ENCODE measurements around the gene OLR1. TPM values are rescaled to one million over a fixed set of nuclear protein-coding genes. Genes with fewer than 3 reads are reported as not detected.

The OLR1 gene
- total and polyA plus RNA-seq, 2 donors (not counting 1 experiment from before 2014, with no cell fraction given), result not detected

GRCh38 chr12:10155966-10156365 lies 16.0 kb downstream of the OLR1 start:
- Mint-ChIP-seq H3K9me3 (ENCODE audit: insufficient read depth) (no peaks in the 10 kb centered on the region), H3K4me1 (peaks cover 34% of the 10 kb centered on the region), H3K27me3 (peaks cover 35% of the 10 kb centered on the region), H3K27ac (no peak overlapping the region), H3K4me3 (no peak overlapping the region)
- CTCF ChIA-PET, result interaction anchor here (0.8 to 1.6 kb wide), 2 partner anchors 12 to 15 kb away, joined by 3 read pairs; no protein-coding TSS in a partner anchor
- 57% methylated on average over 1 of the region's 3 CpGs for WGBS (ENCODE audit: insufficient coverage)
- Histone ChIP-seq H3K4me1 (ENCODE audit: control insufficient read depth in 2 of 2, insufficient read depth in 2 of 2, low read length in 2 of 2) (peaks cover 18 to 21% of the 10 kb centered on the region in 2 donors), H3K4me3 (ENCODE audit: control extremely low read depth in 1 of 5, extremely low read depth in 1 of 5, insufficient read depth in 1 of 5, low read depth in 2 of 5, low read length in 4 of 5) (no peak overlapping the region), H3K4me2 (replicated peaks; ENCODE audit: low read depth, low read length, poor library complexity, severe bottlenecking) (no peak overlapping the region), H3K9ac (ENCODE audit: low read length) (no peak overlapping the region), H3K27ac (ENCODE audit: low read length in 2 of 2) (no peak overlapping the region), H3K79me2 (ENCODE audit: control insufficient read depth, insufficient read depth, low read length) (no peaks in the 10 kb centered on the region), H4K20me1 (ENCODE audit: control insufficient read depth, insufficient read depth, low read length, poor library complexity, severe bottlenecking) (no peaks in the 10 kb centered on the region), H2AFZ (ENCODE audit: insufficient read depth, low read depth, low read length, poor library complexity, severe bottlenecking) (no peak overlapping the region), H3K36me3 (replicated peaks in 1 of 2; ENCODE audit: control extremely low read depth in 1 of 2, control insufficient read depth in 1 of 2, extremely low read depth in 1 of 2, insufficient read depth in 2 of 2, low read length in 1 of 2) (no peaks in the 10 kb centered on the region), H3K9me3 (ENCODE audit: control extremely low read depth in 1 of 3, control insufficient read depth in 2 of 3, insufficient read depth in 1 of 3, low read length in 2 of 3) (peaks cover 0 to 11% (median 0%) of the 10 kb centered on the region in 3 donors), H3K27me3 (replicated peaks in 1 of 4; ENCODE audit: control extremely low read depth in 1 of 4, control insufficient read depth in 3 of 4, insufficient read depth in 4 of 4, low read length in 3 of 4) (peaks cover 0 to 16% (median 12%) of the 10 kb centered on the region in 4 experiments)
- POLR2A ChIA-PET, result interaction anchor here (0.6 kb wide), 1 partner anchor 207 kb away, joined by 5 read pairs; no protein-coding TSS in a partner anchor
- ATAC-seq (ENCODE audit: low read depth) (no peak), DNase-seq (no peak)
- intact Hi-C loops (cut with micrococcal nuclease), result no loop called here
- TF ChIP-seq EZH2 (IDR thresholded peaks at IDR 0.05; ENCODE audit: borderline replicate concordance, insufficient read depth, low read depth, low read length, poor library complexity, severe bottlenecking), result no peak
- TF ChIP-seq CTCF (IDR thresholded peaks at IDR 0.05), result no peak

GRCh38 chr12:10154145-10154496 lies 17.8 kb downstream of the OLR1 start:
- Mint-ChIP-seq H3K4me1 (peaks cover 22% of the 10 kb centered on the region), H3K4me3 (peak overlapping the region; percentile 92), H3K27ac (no peak overlapping the region), H3K9me3 (ENCODE audit: insufficient read depth) (no peaks in the 10 kb centered on the region), H3K27me3 (peaks cover 35% of the 10 kb centered on the region)
- intact Hi-C loops (cut with micrococcal nuclease), result no loop called here
- Histone ChIP-seq H3K36me3 (replicated peaks in 1 of 2; ENCODE audit: control extremely low read depth in 1 of 2, control insufficient read depth in 1 of 2, extremely low read depth in 1 of 2, insufficient read depth in 2 of 2, low read length in 1 of 2) (no peaks in the 10 kb centered on the region), H3K4me3 (ENCODE audit: control extremely low read depth in 1 of 5, extremely low read depth in 1 of 5, insufficient read depth in 1 of 5, low read depth in 2 of 5, low read length in 4 of 5) (peak overlapping the region in 4 of 5 experiments; percentile 32 to 79 (median 62)), H3K9ac (ENCODE audit: low read length) (peak overlapping the region; percentile 69), H3K27ac (ENCODE audit: low read length in 2 of 2) (no peak overlapping the region), H4K20me1 (ENCODE audit: control insufficient read depth, insufficient read depth, low read length, poor library complexity, severe bottlenecking) (no peaks in the 10 kb centered on the region), H3K79me2 (ENCODE audit: control insufficient read depth, insufficient read depth, low read length) (no peaks in the 10 kb centered on the region), H3K27me3 (replicated peaks in 1 of 4; ENCODE audit: control extremely low read depth in 1 of 4, control insufficient read depth in 3 of 4, insufficient read depth in 4 of 4, low read length in 3 of 4) (peaks cover 0 to 16% (median 12%) of the 10 kb centered on the region in 4 experiments), H3K4me1 (ENCODE audit: control insufficient read depth in 2 of 2, insufficient read depth in 2 of 2, low read length in 2 of 2) (peaks cover 12 to 14% of the 10 kb centered on the region in 2 donors), H2AFZ (ENCODE audit: insufficient read depth, low read depth, low read length, poor library complexity, severe bottlenecking) (peak overlapping the region; percentile 76), H3K4me2 (replicated peaks; ENCODE audit: low read depth, low read length, poor library complexity, severe bottlenecking) (peak overlapping the region; percentile 90), H3K9me3 (ENCODE audit: control extremely low read depth in 1 of 3, control insufficient read depth in 2 of 3, insufficient read depth in 1 of 3, low read length in 2 of 3) (peaks cover 0 to 11% (median 0%) of the 10 kb centered on the region in 3 donors)
- ChIA-PET CTCF (interaction anchor here (0.8 to 1.1 kb wide), 2 partner anchors 16 to 36 kb away, joined by 4 read pairs; no protein-coding TSS in a partner anchor), POLR2A (no interaction called here)
- WGBS (ENCODE audit: insufficient coverage), result no CpG with 5 or more reads among the region's 6 CpGs
- ATAC-seq (ENCODE audit: low read depth) (no peak), DNase-seq (no peak)
- TF ChIP-seq CTCF (IDR thresholded peaks at IDR 0.05), result no peak
- TF ChIP-seq EZH2 (IDR thresholded peaks at IDR 0.05; ENCODE audit: borderline replicate concordance, insufficient read depth, low read depth, low read length, poor library complexity, severe bottlenecking), result no peak
